Thymus (tissue), 11 donors: ENCODE data around the gene DHODH. TPM values are rescaled to one million over a fixed set of nuclear protein-coding genes. Genes with fewer than 3 reads are reported as not detected.
"Not testable (repeated sequence)": the region's sequence is repeated elsewhere in the genome, so short reads cannot be mapped to it uniquely, and the experiment has no call there.

Experiments used
- DNase-seq, 9 donors: peaks; one replicate each; pipeline ENCODE4 v3.0.0-alpha.2; 2013; ENCODE audit warnings: low spot score in 9 of 9, low read depth in 6 of 9, missing footprints in 1 of 9
- H3K27ac ChIP-seq, 2 donors: one replicate each; pipeline ENCODE4 v1.5.1; 2013; ENCODE audit warnings: control low read depth in 1 of 2, low read depth in 1 of 2, low read length in 1 of 2, mild to moderate bottlenecking in 1 of 2, moderate library complexity in 1 of 2
- H3K27me3 ChIP-seq, 2 donors: one replicate each; pipeline ENCODE4 v1.5.1; 2013; ENCODE audit warnings: low read length in 1 of 2; ENCODE audit not compliant: control insufficient read depth in 2 of 2, insufficient read depth in 1 of 2
- H3K36me3 ChIP-seq, 2 donors: one replicate each; pipeline ENCODE4 v1.5.1; 2013; ENCODE audit warnings: low read length in 1 of 2, mild to moderate bottlenecking in 1 of 2, moderate library complexity in 1 of 2; ENCODE audit not compliant: control insufficient read depth in 2 of 2, insufficient read depth in 2 of 2
- H3K4me1 ChIP-seq, 2 donors: one replicate each; pipeline ENCODE4 v1.5.1; 2013; ENCODE audit warnings: low read length in 2 of 2; ENCODE audit not compliant: control insufficient read depth in 2 of 2, insufficient read depth in 2 of 2
- H3K4me3 ChIP-seq, 2 donors: one replicate each; pipeline ENCODE4 v1.5.1; 2013; ENCODE audit warnings: low read length in 2 of 2, control low read depth in 1 of 2, mild to moderate bottlenecking in 1 of 2
- H3K9me3 ChIP-seq, 2 donors: one replicate each; pipeline ENCODE4 v1.5.1; 2013; ENCODE audit warnings: low read length in 1 of 2, mild to moderate bottlenecking in 1 of 2; ENCODE audit not compliant: control insufficient read depth in 2 of 2, insufficient read depth in 1 of 2
- WGBS: extraction: QIAGEN DNeasy Blood & Tissue Kit; methylation state at CpG from one replicate; pipeline ENCODE4 v1.1.7; 2013; 5-methylcytosine and 5-hydroxymethylcytosine counted together
- polyA plus RNA-seq: library from polyadenylated mRNA; stranded (reverse); fragments of 200-250 nt; gene quantifications from one replicate; pipeline ENCODE4 v1.2.3, GENCODE V29; 2013
- total RNA-seq: library from RNA; stranded (reverse); fragments of 120-200 nt; gene quantifications from one replicate; pipeline ENCODE4 v1.2.4, GENCODE V29; 2013
- donor health status: healthy.

The DHODH gene
- total and polyA plus RNA-seq, 2 donors = 5.4 to 6.3 TPM

- not testable (repeated sequence) for H3K9me3 ChIP-seq, H3K27me3 ChIP-seq, H3K4me1 ChIP-seq, H3K27ac ChIP-seq, DNase-seq, H3K4me3 ChIP-seq, H3K36me3 ChIP-seq
- whole genome bisulfite sequencing = 95% methylated on average over 7 of the region's 7 CpGs
Measured at GRCh38 chr16:72059060-72059459, 50.5 kb downstream of the DHODH start.

- Histone ChIP-seq H3K4me3 (no peak overlapping the region), H3K27me3 (no peaks in the 10 kb centered on the region), H3K27ac (no peak overlapping the region), H3K9me3 (no peaks in the 10 kb centered on the region), H3K4me1 (no peaks in the 10 kb centered on the region), H3K36me3 (peaks cover 0 to 3% of the 10 kb centered on the region in 2 donors)
- 96% methylated on average over 9 of the region's 9 CpGs for WGBS
- no peak for DNase-seq
Measured at GRCh38 chr16:72060405-72060804, 51.9 kb downstream of the DHODH start.

- Histone ChIP-seq H3K4me3 (no peak overlapping the region), H3K9me3 (no peaks in the 10 kb centered on the region), H3K27me3 (no peaks in the 10 kb centered on the region), H3K4me1 (no peaks in the 10 kb centered on the region), H3K27ac (no peak overlapping the region), H3K36me3 (peaks cover 0 to 3% of the 10 kb centered on the region in 2 donors)
- WGBS = 97% methylated on average over 1 of the region's 1 CpG
- no peak for DNase-seq
Measured at GRCh38 chr16:72061564-72061963, 53.0 kb downstream of the DHODH start.

- Histone ChIP-seq H3K4me1 (no peaks in the 10 kb centered on the region), H3K36me3 (peaks cover 0 to 3% of the 10 kb centered on the region in 2 donors), H3K27me3 (no peaks in the 10 kb centered on the region), H3K9me3 (no peaks in the 10 kb centered on the region), H3K4me3 (no peak overlapping the region), H3K27ac (no peak overlapping the region)
- WGBS = 98% methylated on average over 10 of the region's 10 CpGs
- no peak for DNase-seq
Measured at GRCh38 chr16:72064361-72064894, 55.9 kb downstream of the DHODH start.

GRCh38 chr16:72066747-72067146, 58.2 kb downstream of the DHODH start:
- H3K27ac ChIP-seq = no peak overlapping the region
- H3K36me3 ChIP-seq = peaks cover 0 to 3% of the 10 kb centered on the region in 2 donors
- no peaks in the 10 kb centered on the region for H3K4me1 ChIP-seq
- DNase-seq = peak in 6 of 9 donors; percentile 2 to 37 (median 26)
- WGBS = 18% methylated on average over 1 of the region's 1 CpG
- no peaks in the 10 kb centered on the region for H3K27me3 ChIP-seq
- no peaks in the 10 kb centered on the region for H3K9me3 ChIP-seq
- no peak overlapping the region for H3K4me3 ChIP-seq

- Histone ChIP-seq H3K27ac (no peak overlapping the region), H3K27me3 (no peaks in the 10 kb centered on the region)
- 95% methylated on average over 4 of the region's 4 CpGs for WGBS
Measured at GRCh38 chr16:72068930-72069329, 60.4 kb downstream of the DHODH start.

GRCh38 chr16:72072514-72073342, 64.2 kb downstream of the DHODH start:
- H3K4me3 ChIP-seq = no peak overlapping the region
- no peaks in the 10 kb centered on the region for H3K4me1 ChIP-seq
- H3K36me3 ChIP-seq = peaks cover 0 to 2% of the 10 kb centered on the region in 2 donors
- no peak overlapping the region for H3K27ac ChIP-seq
- H3K27me3 ChIP-seq = no peaks in the 10 kb centered on the region
- H3K9me3 ChIP-seq = no peaks in the 10 kb centered on the region
- DNase-seq = no peak
- 93% methylated on average over 12 of the region's 12 CpGs for WGBS

More at GRCh38 chr16:72068930-72069329, 60.4 kb downstream of the DHODH start:
- peaks cover 0 to 3% of the 10 kb centered on the region in 2 donors for H3K36me3 ChIP-seq
- H3K4me3 ChIP-seq = no peak overlapping the region
- no peaks in the 10 kb centered on the region for H3K9me3 ChIP-seq
- no peaks in the 10 kb centered on the region for H3K4me1 ChIP-seq
- no peak for DNase-seq

GRCh38 chr16:72073560-72074230, 65.2 kb downstream of the DHODH start:
- WGBS = 94% methylated on average over 8 of the region's 8 CpGs
- Histone ChIP-seq H3K4me1 (no peaks in the 10 kb centered on the region), H3K36me3 (peaks cover 0 to 4% of the 10 kb centered on the region in 2 donors), H3K27me3 (no peaks in the 10 kb centered on the region), H3K4me3 (no peak overlapping the region), H3K9me3 (no peaks in the 10 kb centered on the region), H3K27ac (no peak overlapping the region)
- no peak for DNase-seq

GRCh38 chr16:72075067-72075466, 66.5 kb downstream of the DHODH start:
- H3K4me3 ChIP-seq, H3K36me3 ChIP-seq, H3K4me1 ChIP-seq, H3K27me3 ChIP-seq, H3K9me3 ChIP-seq, DNase-seq, H3K27ac ChIP-seq: not testable (repeated sequence)
- over 99% methylated on average over 2 of the region's 6 CpGs for WGBS
